GM21825 (cell line): ENCODE results near the gene UBR1.

ENCODE experiments used
- ATAC-seq: cut with Tn5 transposase; IDR thresholded peaks from one replicate; pipeline ENCODE4 v1.9.1; 2021; ENCODE audit warnings: mild to moderate bottlenecking, moderate library complexity; ENCODE audit not compliant: unreplicated experiment

UBR1 gene

DNA sequence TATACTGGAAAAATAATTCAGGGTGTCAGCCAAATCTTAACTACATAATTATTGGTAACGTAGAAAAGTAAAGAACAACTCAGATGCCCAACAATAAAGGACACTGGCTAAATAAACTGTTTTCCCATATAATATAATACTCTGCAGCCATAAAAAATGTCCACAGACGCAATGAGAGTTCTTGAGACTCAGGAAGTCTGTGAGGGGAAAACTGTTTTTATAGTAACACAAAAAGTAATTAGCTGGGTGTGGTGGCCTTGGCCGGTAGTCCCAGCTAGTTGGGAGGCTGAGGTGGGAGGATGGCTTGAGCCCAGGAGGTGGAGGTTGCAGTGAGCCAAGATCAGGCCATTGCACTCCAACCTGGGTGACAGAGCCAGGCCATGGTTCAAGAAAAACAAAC, 5.5 kb upstream of the UBR1 start:
- ATAC-seq: no peak

DNA sequence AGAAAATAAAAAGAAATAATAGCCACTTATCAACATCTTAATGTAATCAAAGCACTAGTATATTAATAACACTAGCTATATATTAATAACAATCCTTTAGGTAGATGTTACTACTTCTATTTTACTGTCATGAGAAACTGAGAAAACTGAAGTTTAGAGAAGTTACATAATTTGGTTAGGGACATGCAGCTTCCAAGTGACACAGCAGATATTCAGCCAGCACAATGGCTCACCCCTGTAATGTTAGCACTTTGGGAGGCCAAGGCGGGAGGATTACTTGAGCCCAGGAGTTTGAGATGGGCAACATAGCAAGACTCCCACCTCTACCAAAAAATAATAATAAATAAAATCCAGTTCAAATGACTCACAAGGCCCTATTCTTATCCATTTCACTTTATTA, 1.9 kb upstream of the UBR1 start:
- no peak for ATAC-seq

- ATAC-seq: no peak
Measured at GRCh38 chr15:43106486-43106829, 620 bp upstream of the UBR1 start.

GRCh38 chr15:43105077-43105736, 631 bp downstream of the UBR1 start:
- ATAC-seq: peak; percentile 21

DNA sequence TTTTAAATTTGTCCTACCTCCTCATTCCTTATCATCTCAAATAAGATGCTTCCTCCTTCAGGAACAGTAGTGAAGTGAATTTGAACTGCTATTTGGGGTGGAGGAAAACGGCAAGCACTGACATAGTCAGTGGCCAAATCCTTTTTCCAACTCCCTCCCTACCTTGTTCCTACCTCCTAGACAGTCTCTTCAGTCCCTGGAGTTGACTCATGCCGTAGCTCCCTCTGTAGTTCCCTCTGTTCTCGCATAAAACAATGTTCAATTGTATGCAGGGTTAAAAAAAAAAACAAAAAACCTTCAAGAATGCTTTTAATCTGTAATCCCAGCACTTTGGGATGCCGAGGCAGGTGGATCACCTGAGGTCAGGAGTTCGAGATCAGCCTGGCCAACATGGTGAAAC, 1.4 kb downstream of the UBR1 start:
- ATAC-seq: no peak

GRCh38 chr15:43103907-43104306, 1.9 kb downstream of the UBR1 start:
- no peak for ATAC-seq

GRCh38 chr15:43102187-43102586, 3.7 kb downstream of the UBR1 start:
- ATAC-seq: no peak

- ATAC-seq: no peak
Measured at GRCh38 chr15:43100971-43101370, 4.9 kb downstream of the UBR1 start.

GRCh38 chr15:43099105-43099845, 6.6 kb downstream of the UBR1 start:
- ATAC-seq: no peak

DNA sequence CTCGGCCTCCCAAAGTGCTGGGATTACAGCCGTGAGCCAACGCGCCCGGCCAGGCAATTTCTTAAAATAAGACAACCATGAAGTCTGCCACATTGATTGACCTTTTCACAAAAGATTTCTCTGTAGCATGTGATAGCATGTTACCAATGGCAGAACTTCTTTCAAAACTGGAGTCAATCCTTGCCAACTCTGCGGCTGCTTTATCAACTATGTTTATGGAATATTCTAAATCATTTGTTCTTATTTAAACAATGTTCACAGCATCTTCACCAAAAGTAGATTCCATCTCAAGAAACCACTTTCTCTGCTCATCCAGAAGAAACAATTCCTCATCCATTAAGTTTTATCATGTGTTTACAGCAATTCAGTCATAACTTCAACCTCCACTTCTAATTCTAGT, 9.4 kb downstream of the UBR1 start:
- ATAC-seq: no peak

GRCh38 chr15:43095708-43096347, 10.0 kb downstream of the UBR1 start:
- ATAC-seq: no peak

GRCh38 chr15:43095243-43095642, 10.6 kb downstream of the UBR1 start:
- ATAC-seq: no peak

DNA sequence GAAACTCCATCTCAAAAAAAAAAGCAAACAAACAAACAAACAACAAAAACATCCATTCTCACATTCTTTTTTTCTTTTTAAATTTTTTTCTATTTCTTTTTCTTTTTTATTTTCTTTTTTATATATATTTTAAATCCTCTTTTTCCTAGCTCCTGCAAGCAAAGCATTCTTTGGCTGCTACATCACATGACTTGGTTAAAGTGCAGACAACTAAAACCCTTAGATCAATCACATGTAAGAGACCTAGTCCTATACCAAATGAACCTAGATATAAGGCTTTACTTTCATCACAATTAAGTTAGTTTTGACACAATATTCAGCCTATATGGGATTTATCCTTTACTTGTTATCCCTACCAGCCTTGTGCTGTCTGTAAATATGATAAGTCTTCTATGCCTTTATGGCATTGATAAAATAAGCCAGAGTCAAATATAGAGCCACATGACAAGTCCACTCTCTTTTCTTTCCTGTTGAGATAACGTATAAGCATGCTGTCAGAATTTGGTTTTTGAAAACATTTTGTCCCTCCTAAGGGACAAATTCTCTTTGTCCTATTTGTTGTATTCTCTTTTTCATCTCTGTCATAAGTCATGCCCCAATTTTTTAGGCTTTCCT, 11.3 kb downstream of the UBR1 start:
- ATAC-seq: no peak

- ATAC-seq: no peak
Measured at GRCh38 chr15:43093026-43093425, 12.8 kb downstream of the UBR1 start.

DNA sequence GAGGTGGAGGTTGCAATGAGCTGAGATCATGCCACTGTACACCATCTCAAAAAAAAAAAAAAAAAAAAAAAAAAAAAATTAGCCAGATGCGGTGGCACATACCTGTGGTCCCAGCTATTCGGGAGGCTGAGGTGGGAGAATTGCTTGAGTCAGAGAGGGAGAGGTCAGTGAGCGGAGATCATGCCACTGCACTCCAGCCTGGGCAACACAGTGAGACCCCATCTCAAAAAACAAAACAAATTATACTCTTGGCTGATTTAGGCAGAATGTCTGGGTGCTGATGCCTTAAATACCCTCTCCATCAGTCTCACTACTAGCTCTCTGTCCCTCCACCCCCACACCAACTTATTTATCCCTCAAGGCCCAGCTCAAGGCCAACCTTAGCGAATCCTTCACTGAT, 14.0 kb downstream of the UBR1 start:
- no peak for ATAC-seq

DNA sequence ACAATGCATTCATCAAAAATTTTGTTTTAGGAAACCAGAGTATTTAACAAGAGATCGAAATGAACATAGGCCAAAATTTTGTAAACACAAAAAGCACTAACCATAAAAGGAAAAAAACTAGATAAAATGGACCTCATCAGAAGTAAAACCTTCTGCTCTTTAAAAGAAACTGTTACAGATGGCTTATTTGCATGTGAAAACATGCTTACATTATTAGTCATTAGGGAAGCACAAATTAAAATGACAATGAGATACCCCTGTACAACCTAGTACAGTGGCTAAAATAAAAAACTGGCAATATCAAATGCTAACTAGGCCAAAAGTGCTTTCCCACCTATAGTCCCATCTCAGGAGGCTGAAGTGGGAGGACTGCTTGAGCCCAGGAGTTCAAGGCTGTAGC, 19.3 kb downstream of the UBR1 start:
- no peak for ATAC-seq

DNA sequence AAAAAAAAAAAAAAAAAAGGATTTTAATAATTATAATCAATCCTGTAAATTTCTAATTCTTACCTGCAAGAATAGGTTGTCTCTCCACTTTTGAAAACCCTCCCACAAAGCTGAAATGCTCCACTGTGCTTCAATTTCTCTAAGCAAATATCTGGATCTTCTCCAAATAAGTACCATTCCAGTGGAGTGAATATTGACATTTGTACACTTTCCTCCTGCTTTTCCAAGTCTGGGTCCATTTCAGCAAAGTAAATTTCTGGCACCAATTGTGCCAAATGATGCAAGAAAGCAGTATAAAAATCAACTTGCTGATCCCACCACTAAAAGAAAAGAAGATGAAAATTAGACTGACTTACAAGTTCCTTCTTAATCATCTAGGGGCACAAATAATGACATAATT, 19.9 kb downstream of the UBR1 start:
- ATAC-seq: no peak

DNA sequence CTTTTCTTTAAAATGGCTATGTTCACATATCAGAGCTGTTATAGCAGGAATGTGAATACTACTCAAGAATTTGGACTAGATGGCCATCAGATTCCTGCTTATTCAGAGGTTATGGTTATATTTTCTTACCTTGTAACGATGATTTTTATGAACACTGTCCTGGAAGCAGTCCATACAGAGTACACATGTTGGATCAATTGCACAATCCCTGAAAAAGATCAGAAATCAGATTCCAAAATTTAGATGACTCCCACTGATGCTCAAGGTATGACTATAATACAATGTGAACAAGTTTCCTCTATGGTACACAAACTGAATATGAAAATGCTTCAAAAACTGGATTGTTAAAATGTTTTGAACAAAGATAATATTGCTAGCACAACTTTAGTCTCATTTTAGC, 23.3 kb downstream of the UBR1 start:
- ATAC-seq: no peak

GRCh38 chr15:43081283-43081682, 24.6 kb downstream of the UBR1 start:
- no peak for ATAC-seq

- no peak for ATAC-seq
Measured at GRCh38 chr15:43071451-43071850, 34.4 kb downstream of the UBR1 start.

DNA sequence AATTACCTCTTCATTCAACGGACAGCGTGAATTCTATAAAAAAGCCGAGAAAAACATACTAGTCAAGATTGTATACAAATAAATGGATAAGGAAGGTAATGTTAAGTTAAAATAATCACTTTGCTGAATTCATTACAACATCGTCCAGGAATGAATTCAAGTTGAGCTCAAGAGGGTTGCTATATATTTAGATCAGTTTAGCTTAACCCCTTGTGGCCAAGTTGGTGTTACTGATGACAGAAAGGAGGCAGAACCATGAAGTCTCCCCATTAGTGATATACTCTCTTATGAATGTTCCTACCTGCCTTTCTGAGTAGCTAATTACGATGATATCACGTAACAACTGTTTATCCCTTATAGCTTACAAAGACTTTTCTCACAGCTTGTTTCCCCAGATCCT, 34.9 kb downstream of the UBR1 start:
- ATAC-seq: no peak

DNA sequence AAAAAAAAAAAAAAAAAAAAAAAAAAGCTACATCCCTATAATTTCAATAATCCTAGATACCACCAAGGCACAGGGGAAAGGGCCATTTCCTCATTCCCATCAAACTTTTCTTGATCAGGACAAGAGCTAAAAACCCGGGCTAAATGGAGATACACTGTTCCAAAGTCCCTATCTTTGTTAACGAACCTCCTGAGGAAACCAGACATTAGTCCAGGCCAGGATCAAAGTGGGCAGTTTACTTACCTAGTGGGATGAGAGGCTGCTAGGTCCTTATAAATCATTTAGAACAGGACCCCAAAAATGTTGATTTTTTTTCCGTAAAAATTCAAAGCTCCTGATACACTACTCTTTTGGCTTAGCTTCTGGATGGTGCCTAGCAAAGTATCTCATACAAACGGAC, 35.6 kb downstream of the UBR1 start:
- ATAC-seq: no peak
